Hematopoietic multipotent progenitor cell treated with erythropoietin and hydrocortisone succinate and interleukin-3 and kit ligand, for 15 days (in vitro differentiated cells): ENCODE data around the gene ARL17B.
"Not testable (repeated sequence)": the region's sequence is repeated elsewhere in the genome, so short reads cannot be mapped to it uniquely, and the experiment has no call there.

Experiments
- DNase-seq: peaks from one replicate; pipeline ENCODE4 v3.0.0-alpha.2; 2015; ENCODE audit warnings: low spot score

ARL17B gene

DNA sequence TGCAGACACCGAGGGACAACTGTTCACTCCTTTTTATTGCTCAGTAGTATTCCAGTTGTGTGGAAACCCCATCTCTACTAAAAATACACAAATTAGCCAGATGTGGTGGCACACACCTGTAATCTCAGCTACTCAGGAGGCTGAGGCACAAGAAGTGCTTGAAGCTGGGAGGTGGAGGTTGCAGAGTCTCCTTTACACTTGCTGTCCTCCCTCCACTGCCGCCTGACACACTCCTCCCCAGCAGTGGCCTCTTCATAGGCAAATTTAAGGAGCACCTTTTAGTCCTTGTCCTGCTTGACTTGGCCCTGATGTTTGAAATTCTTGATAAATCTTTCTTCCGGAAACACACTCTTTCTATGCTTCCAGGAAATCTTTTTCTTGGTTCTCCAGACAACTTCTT, 112.4 kb downstream of the ARL17B start:
- not testable (repeated sequence) for DNase-seq

DNA sequence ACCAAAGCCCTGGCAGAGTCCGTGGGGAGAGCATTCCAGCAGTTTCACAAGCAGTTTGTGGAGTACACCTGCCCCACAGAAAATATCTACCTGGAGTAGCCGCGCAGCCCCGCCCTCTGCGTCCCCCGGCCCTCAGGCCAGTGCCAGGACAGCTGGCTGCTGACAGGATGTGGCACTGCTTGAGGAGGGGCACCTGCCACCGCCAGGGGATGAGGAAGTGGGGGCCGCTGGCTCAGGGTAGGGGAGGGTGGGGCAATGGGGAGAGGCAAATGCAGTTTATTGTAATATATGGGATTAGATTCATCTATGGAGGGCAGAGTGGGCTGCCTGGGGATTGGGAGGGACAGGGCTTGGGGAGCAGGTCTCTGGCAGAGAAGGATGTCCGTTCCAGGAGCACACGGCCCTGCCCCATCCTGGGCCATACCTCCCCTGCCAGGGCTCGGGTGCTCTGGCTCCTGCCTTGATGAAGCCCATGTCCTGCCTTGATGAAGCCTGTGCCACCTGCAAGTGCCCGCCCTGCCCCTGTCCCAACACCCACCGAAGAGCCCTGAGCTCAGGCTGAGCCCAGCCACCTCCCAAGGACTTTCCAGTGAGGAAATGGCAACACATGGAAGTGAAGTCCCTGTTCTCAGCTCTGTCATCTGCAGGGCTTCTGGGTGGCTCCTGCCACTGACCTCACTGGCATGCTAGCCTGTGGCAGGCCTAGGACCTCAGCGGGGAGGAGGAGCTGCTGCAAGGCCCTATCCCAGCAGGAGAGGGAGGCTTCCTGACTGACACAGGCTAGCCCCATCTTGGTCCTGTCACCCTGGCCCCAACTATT, 116.4 kb downstream of the ARL17B start:
- not testable (repeated sequence) for DNase-seq

DNA sequence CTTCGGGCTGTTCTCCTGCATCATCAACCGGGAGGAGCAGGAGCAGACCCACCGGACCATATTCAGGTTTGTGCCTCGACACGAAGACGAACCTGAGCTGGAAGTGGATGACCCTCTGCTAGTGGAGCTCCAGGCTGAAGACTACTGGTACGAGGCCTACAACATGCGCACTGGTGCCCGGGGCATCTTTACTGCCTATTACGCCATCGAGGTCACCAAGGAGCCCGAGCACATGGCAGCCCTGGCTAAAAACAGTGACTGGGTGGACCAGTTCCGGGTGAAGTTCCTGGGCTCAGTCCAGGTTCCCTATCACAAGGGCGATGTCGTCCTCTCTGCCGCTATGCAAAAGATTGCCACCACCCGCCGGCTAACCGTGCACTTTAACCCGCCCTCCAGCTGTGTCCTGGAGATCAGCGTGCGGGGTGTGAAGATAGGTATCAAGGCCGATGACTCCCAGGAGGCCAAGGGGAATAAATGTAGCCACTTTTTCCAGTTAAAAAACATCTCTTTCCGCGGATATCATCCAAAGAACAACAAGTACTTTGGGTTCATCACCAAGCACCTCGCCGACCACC, 117.1 kb downstream of the ARL17B start:
- DNase-seq, result not testable (repeated sequence)

DNA sequence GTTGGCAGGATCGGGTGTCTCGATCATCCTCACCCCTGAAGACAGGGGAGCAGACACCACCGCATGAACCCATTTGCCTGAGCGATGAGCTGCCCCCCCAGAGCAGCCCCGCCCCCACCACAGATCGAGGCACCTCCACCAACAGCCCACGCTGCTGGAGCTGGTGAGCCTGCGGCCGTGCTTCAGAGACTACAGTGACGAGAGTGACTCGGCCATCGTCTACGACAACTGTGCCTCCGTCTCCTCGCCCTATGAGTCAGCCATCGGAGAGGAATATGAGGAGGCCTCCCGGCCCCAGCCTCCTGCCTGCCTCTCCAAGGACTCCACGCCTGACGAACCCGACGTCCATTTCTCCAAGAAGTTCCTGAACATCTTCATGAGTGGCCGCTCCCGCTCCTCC, 117.6 kb downstream of the ARL17B start:
- not testable (repeated sequence) for DNase-seq

DNA sequence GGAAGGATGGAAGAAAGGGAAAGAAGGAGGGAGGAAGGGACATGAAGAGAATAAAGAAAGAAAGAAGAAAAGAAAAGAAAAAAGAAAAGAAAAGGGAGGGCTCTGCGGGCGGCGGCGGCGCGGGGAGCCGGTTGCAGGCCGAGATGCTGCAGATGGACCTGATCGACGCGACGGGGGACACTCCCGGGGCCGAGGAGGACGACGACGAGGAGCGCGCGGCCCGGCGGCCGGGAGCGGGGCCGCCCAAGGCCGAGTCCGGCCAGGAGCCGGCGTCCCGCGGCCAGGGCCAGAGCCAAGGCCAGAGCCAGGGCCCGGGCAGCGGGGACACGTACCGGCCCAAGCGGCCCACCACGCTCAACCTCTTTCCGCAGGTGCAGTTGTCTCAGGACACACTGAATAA, 118.1 kb downstream of the ARL17B start:
- not testable (repeated sequence) for DNase-seq

DNA sequence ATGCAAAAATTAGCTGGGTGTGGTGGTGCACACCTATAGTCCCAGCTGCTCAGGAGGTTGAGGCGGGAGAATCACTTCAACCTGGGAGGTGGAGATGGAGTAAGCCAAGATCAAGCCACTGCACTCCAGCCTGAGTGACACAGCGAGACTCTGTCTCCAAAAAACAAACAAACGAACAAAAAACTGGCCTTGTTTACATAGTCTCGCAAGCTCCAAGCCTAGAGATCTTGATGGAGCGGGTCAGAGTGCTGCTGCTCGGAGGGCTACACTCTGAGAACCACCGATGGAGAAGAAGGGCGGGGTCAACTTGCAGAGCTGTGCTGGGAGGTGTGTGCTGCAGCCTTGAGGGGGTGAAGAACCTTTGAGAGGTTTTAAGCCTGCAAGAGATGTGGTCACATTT, 130.2 kb downstream of the ARL17B start:
- DNase-seq, result not testable (repeated sequence)

DNA sequence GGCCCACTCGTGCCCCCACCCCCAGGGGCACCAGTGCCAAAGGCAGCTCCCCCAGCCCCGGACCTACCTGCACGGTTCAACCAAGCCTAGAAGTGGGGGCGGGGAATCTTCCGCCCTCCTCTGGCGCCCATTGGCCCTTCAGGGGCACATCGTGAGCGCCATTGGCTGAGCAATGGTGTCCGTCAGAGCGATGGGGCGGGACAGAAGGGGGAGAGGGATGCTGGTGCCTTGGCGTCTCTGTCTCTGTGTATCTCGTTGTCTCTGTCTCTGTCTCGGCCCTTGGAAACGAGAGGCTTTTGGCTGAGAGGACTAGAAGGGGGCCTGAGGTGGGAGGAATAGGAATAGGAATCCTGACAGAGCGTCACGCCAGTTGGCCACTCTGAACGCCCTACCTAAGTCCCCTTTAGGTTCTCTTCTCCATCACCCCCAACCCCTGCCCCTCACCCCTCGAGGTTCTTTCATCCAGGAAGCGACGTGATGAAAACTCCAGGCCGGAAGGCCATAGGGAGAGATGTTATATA, 136.2 kb downstream of the ARL17B start:
- DNase-seq, result peak; percentile 97

DNA sequence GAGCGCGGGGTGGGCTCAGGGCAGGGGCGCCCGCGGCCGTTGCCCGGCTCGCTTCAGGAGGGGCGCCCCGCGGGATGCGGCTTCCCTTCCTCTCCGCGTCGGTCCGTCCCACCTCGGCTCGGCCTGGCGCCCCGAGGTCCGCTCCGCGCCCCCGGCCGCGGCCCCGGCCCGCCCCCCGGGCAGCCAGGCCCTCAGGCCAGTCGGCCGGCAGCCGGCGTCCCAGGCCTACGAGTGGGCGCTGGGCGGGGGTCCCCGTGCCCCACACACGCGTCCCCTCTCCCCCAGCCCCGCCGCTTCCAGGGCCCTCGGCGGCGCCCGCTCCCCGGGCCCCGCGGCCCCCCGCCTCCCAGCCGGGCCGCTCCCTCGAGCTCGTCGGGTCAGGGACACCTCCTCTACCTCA, 136.7 kb downstream of the ARL17B start:
- DNase-seq, result not testable (repeated sequence)
